Measurements from ENCODE around the gene ZSCAN10. TPM values are rescaled to one million over a fixed set of nuclear protein-coding genes. Genes with fewer than 3 reads are reported as not detected.

Gene ZSCAN10
- polyA plus RNA-seq, 1 experiment, result not detected

- CTCF ChIA-PET, result interaction anchor here (1.4 to 8.1 kb wide), 2 partner anchors 13 to 16 kb away, joined by 8 to 97 read pairs; no protein-coding TSS in a partner anchor
- no peak for DNase-seq (ENCODE audit: low read depth)
- no peak for TF ChIP-seq CTCF (IDR thresholded peaks at IDR 0.05; ENCODE audit: insufficient read depth, low read depth, low read length)
- H3K36me3 ChIP-seq (ENCODE audit: control insufficient read depth, insufficient read depth, low read length), result no peaks in the 10 kb centered on the region
- POLR2A ChIA-PET, result no interaction called here
- peak within 1 kb of the TSS; percentile 38 for H3K4me3 ChIP-seq (ENCODE audit: low read depth, low read length)
- H3K27me3 ChIP-seq (ENCODE audit: control insufficient read depth, insufficient read depth, low read length), result peaks cover 35% of the 10 kb centered on the region
These were observed 53.1 kb downstream of the ZSCAN10 start, which contains the start of gene MMP25 for GRCh38 chr16:3045758-3046640. MMP25 (plus strand) TSS chr16:3046561; CDS start chr16:3046918, 357 bp downstream.

GRCh38 chr16:3044708-3045107 lies 54.4 kb downstream of the ZSCAN10 start:
- ChIA-PET POLR2A (interaction anchor here (0.6 kb wide), 1 partner anchor 25 kb away, joined by 3 read pairs; the partner anchor contains the start of gene TNFRSF12A), CTCF (interaction anchor here (1.3 to 8.1 kb wide), 3 partner anchors 15 to 87 kb away, joined by 3 to 97 read pairs (median 8); no protein-coding TSS in a partner anchor)
- peaks cover 34% of the 10 kb centered on the region for H3K27me3 ChIP-seq (ENCODE audit: control insufficient read depth, insufficient read depth, low read length)

GRCh38 chr16:3042376-3042775 lies 56.7 kb downstream of the ZSCAN10 start:
- no peak for TF ChIP-seq CTCF (IDR thresholded peaks at IDR 0.05; ENCODE audit: insufficient read depth, low read depth, low read length)
- CTCF ChIA-PET, result interaction anchor here (0.7 to 8.1 kb wide), 3 partner anchors 13 to 89 kb away, joined by 3 to 97 read pairs (median 5); no protein-coding TSS in a partner anchor
- DNase-seq (ENCODE audit: low read depth), result no peak
- no peaks in the 10 kb centered on the region for H3K36me3 ChIP-seq (ENCODE audit: control insufficient read depth, insufficient read depth, low read length)
- POLR2A ChIA-PET, result no interaction called here
- H3K4me3 ChIP-seq (ENCODE audit: low read depth, low read length), result no peak overlapping the region
- H3K27me3 ChIP-seq (ENCODE audit: control insufficient read depth, insufficient read depth, low read length), result peaks cover 37% of the 10 kb centered on the region

More at GRCh38 chr16:3044708-3045107, 54.4 kb downstream of the ZSCAN10 start:
- DNase-seq (ENCODE audit: low read depth), result no peak
- TF ChIP-seq CTCF (IDR thresholded peaks at IDR 0.05; ENCODE audit: insufficient read depth, low read depth, low read length), result no peak
- Histone ChIP-seq H3K4me3 (ENCODE audit: low read depth, low read length) (no peak overlapping the region), H3K36me3 (ENCODE audit: control insufficient read depth, insufficient read depth, low read length) (no peaks in the 10 kb centered on the region)

- Histone ChIP-seq H3K36me3 (ENCODE audit: control insufficient read depth, insufficient read depth, low read length) (no peaks in the 10 kb centered on the region), H3K27me3 (ENCODE audit: control insufficient read depth, insufficient read depth, low read length) (peaks cover 43% of the 10 kb centered on the region), H3K4me3 (ENCODE audit: low read depth, low read length) (no peak overlapping the region)
- CTCF ChIA-PET, result interaction anchor here (1.4 to 8.1 kb wide), 4 partner anchors 9 to 91 kb away, joined by 4 to 97 read pairs (median 8); no protein-coding TSS in a partner anchor
- DNase-seq (ENCODE audit: low read depth), result no peak
- TF ChIP-seq CTCF (IDR thresholded peaks at IDR 0.05; ENCODE audit: insufficient read depth, low read depth, low read length), result no peak
- POLR2A ChIA-PET, result interaction anchor here (0.7 kb wide), 1 partner anchor 74 kb away, joined by 3 read pairs; no protein-coding TSS in a partner anchor
These were observed 60.2 kb downstream of the ZSCAN10 start for GRCh38 chr16:3038896-3039295.

Small RNA genes lying within 50 kb of the gene (small RNA-seq; reads per million reads assigned to genes)
- gene RNU1-22P (ENCODE audit: insufficient read length, low read depth, low replicate concordance), result 0.63 reads per million

Other genes with a start within 250 kb of the ZSCAN10 start
- gene PRSS22, start 241.1 kb downstream of the ZSCAN10 start, polyA plus RNA-seq (2011; rRNA removed), result not detected in 2 replicates
- gene FLYWCH2, start 216.1 kb downstream of the ZSCAN10 start, polyA plus RNA-seq (2011; rRNA removed), result 25.6 and 39.9 TPM in 2 replicates
- gene FLYWCH1, start 187.4 kb downstream of the ZSCAN10 start, polyA plus RNA-seq (2011; rRNA removed), result 16.2 and 25.4 TPM in 2 replicates
- not detected in 2 replicates for gene KREMEN2, start 135.0 kb downstream of the ZSCAN10 start, polyA plus RNA-seq (2011; rRNA removed)
- 2.7 and 4.4 TPM in 2 replicates for gene PAQR4, start 129.9 kb downstream of the ZSCAN10 start, polyA plus RNA-seq (2011; rRNA removed)
- gene PKMYT1, start 118.8 kb downstream of the ZSCAN10 start, polyA plus RNA-seq (2011; rRNA removed), result 3.6 and 6.9 TPM in 2 replicates
- gene CLDN9, start 86.4 kb downstream of the ZSCAN10 start, polyA plus RNA-seq (2011; rRNA removed), result not detected in 2 replicates
- 0.12 TPM in 1 of 2 replicates, not detected in the other for gene CLDN6, start 81.1 kb downstream of the ZSCAN10 start, polyA plus RNA-seq (2011; rRNA removed)
- gene TNFRSF12A, start 78.9 kb downstream of the ZSCAN10 start, polyA plus RNA-seq (2011; rRNA removed), result 218 and 282 TPM in 2 replicates
- 26.2 and 33.7 TPM in 2 replicates for gene HCFC1R1, start 75.4 kb downstream of the ZSCAN10 start, polyA plus RNA-seq (2011; rRNA removed)
- gene THOC6, start 75.3 kb downstream of the ZSCAN10 start, polyA plus RNA-seq (2011; rRNA removed), result 11.0 and 20.5 TPM in 2 replicates
- 0.04 and 0.09 TPM in 2 replicates for gene BICDL2, start 62.4 kb downstream of the ZSCAN10 start, polyA plus RNA-seq (2011; rRNA removed)
- 0.01 and 0.02 TPM in 2 replicates for gene MMP25, start 52.7 kb downstream of the ZSCAN10 start, polyA plus RNA-seq (2011; rRNA removed)
- 11.3 and 18.1 TPM in 2 replicates for gene IL32, start 33.7 kb downstream of the ZSCAN10 start, polyA plus RNA-seq (2011; rRNA removed)
- gene ZNF205, start 13.3 kb upstream of the ZSCAN10 start, polyA plus RNA-seq (2011; rRNA removed), result 4.2 and 9.0 TPM in 2 replicates
- 0.63 and 0.77 TPM in 2 replicates for gene ZNF213, start 35.7 kb upstream of the ZSCAN10 start, polyA plus RNA-seq (2011; rRNA removed)
- gene OR1F1, start 88.9 kb upstream of the ZSCAN10 start, polyA plus RNA-seq (2011; rRNA removed), result 0.33 and 0.64 TPM in 2 replicates
- 4.0 and 4.8 TPM in 2 replicates for gene ZNF200, start 135.9 kb upstream of the ZSCAN10 start, polyA plus RNA-seq (2011; rRNA removed)
- gene MEFV, start 157.3 kb upstream of the ZSCAN10 start, polyA plus RNA-seq (2011; rRNA removed), result not detected in 2 replicates
- 12.9 and 14.2 TPM in 2 replicates for gene ZNF263, start 184.2 kb upstream of the ZSCAN10 start, polyA plus RNA-seq (2011; rRNA removed)
- 2.0 and 3.7 TPM in 2 replicates for gene TIGD7, start 206.1 kb upstream of the ZSCAN10 start, polyA plus RNA-seq (2011; rRNA removed)
- gene ZNF75A, start 206.2 kb upstream of the ZSCAN10 start, polyA plus RNA-seq (2011; rRNA removed), result 9.6 and 13.6 TPM in 2 replicates

Measured in BJ (cell line).